Stimulated activated CD8-positive, alpha-beta memory T cell treated with anti-CD3 and anti-CD28 coated beads, Interleukin-7, amount 100 ng/mL, for 48 hours (primary cell): Measurements from ENCODE around the gene DISC1.

ENCODE experiments used
- DNase-seq, 2 donors: peaks; one replicate each; pipeline ENCODE4 v3.0.0-alpha.2; 2020; ENCODE audit warnings: low read depth in 1 of 2; ENCODE audit errors: extremely low read depth in 1 of 2

Gene DISC1

GRCh38 chr1:232057896-232058274 is 431.3 kb downstream of the DISC1 start:
- DNase-seq, result no peak

GRCh38 chr1:232059726-232060374 is 433.3 kb downstream of the DISC1 start:
- DNase-seq, result no peak

GRCh38 chr1:232062967-232063366 is 436.4 kb downstream of the DISC1 start:
- DNase-seq, result no peak

- DNase-seq, result no peak
Measured at GRCh38 chr1:232066521-232066920, 439.9 kb downstream of the DISC1 start.

GRCh38 chr1:232074265-232074664 is 447.7 kb downstream of the DISC1 start:
- no peak for DNase-seq

GRCh38 chr1:232077809-232078208 is 451.2 kb downstream of the DISC1 start:
- DNase-seq, result no peak

GRCh38 chr1:232084584-232085223 is 458.1 kb downstream of the DISC1 start:
- no peak for DNase-seq

GRCh38 chr1:232090816-232091215 is 464.2 kb downstream of the DISC1 start:
- DNase-seq, result no peak
